NCI-H69 (cell line): ENCODE results near the gene ADAMTSL3.

ENCODE experiments used
- DNase-seq: peaks from one replicate; lab custom pipeline; 2025; lab: John Stamatoyannopoulos, UW

The ADAMTSL3 gene

GRCh38 chr15:83708328-83708727, 54.4 kb downstream of the ADAMTSL3 start:
- DNase-seq, result no peak

GRCh38 chr15:83709241-83709640, 55.3 kb downstream of the ADAMTSL3 start:
- DNase-seq, result no peak

- no peak for DNase-seq
Measured at GRCh38 chr15:83709811-83710210, 55.9 kb downstream of the ADAMTSL3 start.

- DNase-seq, result no peak
Measured at GRCh38 chr15:83710452-83710851, 56.5 kb downstream of the ADAMTSL3 start.

GRCh38 chr15:83711236-83711635, 57.3 kb downstream of the ADAMTSL3 start:
- DNase-seq, result no peak

- no peak for DNase-seq
Measured at GRCh38 chr15:83713242-83713641, 59.3 kb downstream of the ADAMTSL3 start.

GRCh38 chr15:83714939-83715628, 61.2 kb downstream of the ADAMTSL3 start:
- DNase-seq, result no peak

- DNase-seq, result no peak
Measured at GRCh38 chr15:83716605-83717004, 62.7 kb downstream of the ADAMTSL3 start.

- DNase-seq, result no peak
Measured at GRCh38 chr15:83717010-83717409, 63.1 kb downstream of the ADAMTSL3 start.

GRCh38 chr15:83720468-83720867, 66.5 kb downstream of the ADAMTSL3 start:
- no peak for DNase-seq

- no peak for DNase-seq
Measured at GRCh38 chr15:83721031-83721430, 67.1 kb downstream of the ADAMTSL3 start.

GRCh38 chr15:83721981-83722380, 68.1 kb downstream of the ADAMTSL3 start:
- DNase-seq, result no peak

GRCh38 chr15:83723216-83723615, 69.3 kb downstream of the ADAMTSL3 start:
- DNase-seq, result no peak

GRCh38 chr15:83732196-83732595, 78.3 kb downstream of the ADAMTSL3 start:
- no peak for DNase-seq

- no peak for DNase-seq
Measured at GRCh38 chr15:83732770-83733169, 78.8 kb downstream of the ADAMTSL3 start.

- DNase-seq, result no peak
Measured at GRCh38 chr15:83733206-83733605, 79.3 kb downstream of the ADAMTSL3 start.

GRCh38 chr15:83733691-83734090, 79.8 kb downstream of the ADAMTSL3 start:
- DNase-seq, result no peak

- DNase-seq, result no peak
Measured at GRCh38 chr15:83734487-83734886, 80.6 kb downstream of the ADAMTSL3 start.

GRCh38 chr15:83739629-83740028, 85.7 kb downstream of the ADAMTSL3 start:
- DNase-seq, result no peak

- DNase-seq, result no peak
Measured at GRCh38 chr15:83745771-83746170, 91.8 kb downstream of the ADAMTSL3 start.

GRCh38 chr15:83746231-83746630, 92.3 kb downstream of the ADAMTSL3 start:
- DNase-seq, result no peak

GRCh38 chr15:83747050-83747717, 93.3 kb downstream of the ADAMTSL3 start:
- no peak for DNase-seq

- no peak for DNase-seq
Measured at GRCh38 chr15:83747718-83748110, 93.8 kb downstream of the ADAMTSL3 start.
